ENCODE data around the gene MORC3.

GRCh38 chr21:36420571-36421339, 100.8 kb downstream of the MORC3 start:
- TF ChIP-seq CTCF (IDR thresholded peaks at IDR 0.05), result no peak
- no peak for TF ChIP-seq POLR2A (IDR thresholded peaks at IDR 0.05)

All from testis (tissue), 2 donors.